T-cell (primary cell): ENCODE measurements around the gene PRX. TPM values are rescaled to one million over a fixed set of nuclear protein-coding genes. Genes with fewer than 3 reads are reported as not detected.
A peak's percentile ranks its signal among the peaks of the same experiment; 100 is the strongest.

ENCODE experiments used
- ATAC-seq, 4 experiments: fragments of 200-7000 bp in 3 of 4; fragments of 150-1000 bp in 1 of 4; cut with Tn5 transposase; replicated peaks in 1 of 4; 1 replicate in 3 of 4; 2 replicates in 1 of 4; pipeline ENCODE4 v1.10.0; 2021; ENCODE audit warnings: moderate library complexity in 3 of 4, mild to moderate bottlenecking in 2 of 4, moderate number of reproducible peaks in 1 of 4
- CTCF ChIA-PET, 2 donors: fragments of 300-600 bp; sonication (Branson Sonifier 250); formaldehyde crosslinking; loops; one replicate each; lab custom pipeline; 2022; ENCODE audit warnings: antibody characterized with exemption in 2 of 2; lab: Charles Lee
- POLR2A ChIA-PET, 2 donors: fragments of 300-600 bp; sonication (Branson Sonifier 250); formaldehyde crosslinking; loops; one replicate each; lab custom pipeline; 2022; ENCODE audit warnings: antibody characterized with exemption in 2 of 2; lab: Charles Lee
- DNase-seq, 35 experiments: peaks; one replicate each; pipeline versions ENCODE4 v3.0.0 to v3.0.0-alpha.2; 2013 to 2023
- H3K27ac ChIP-seq: one replicate; pipeline ENCODE4 v1.5.1; 2013; ENCODE audit warnings: low read length
- H3K27me3 ChIP-seq, 2 experiments: replicated peaks in 1 of 2; 1 replicate in 1 of 2; 2 replicates in 1 of 2; pipeline versions ENCODE4 v1.6.1 to v1.7.0; 2013; ENCODE audit warnings: low read length in 1 of 2, mixed read lengths in 1 of 2; ENCODE audit not compliant: control insufficient read depth in 2 of 2, insufficient read depth in 2 of 2; ENCODE audit errors: extremely low read depth in 1 of 2
- H3K36me3 ChIP-seq, 2 donors: 1 replicate in 1 of 2; 2 replicates in 1 of 2; pipeline versions ENCODE4 v1.6.1 to v1.7.0; 2013; ENCODE audit warnings: low read length in 1 of 2; ENCODE audit not compliant: control insufficient read depth in 2 of 2, insufficient read depth in 1 of 2; ENCODE audit errors: extremely low read depth in 1 of 2
- H3K4me1 ChIP-seq, 2 experiments: 1 replicate in 1 of 2; 2 replicates in 1 of 2; pipeline versions ENCODE4 v1.6.1 to v1.7.0; 2013; ENCODE audit warnings: low read length in 2 of 2, mixed read lengths in 1 of 2; ENCODE audit not compliant: insufficient read depth in 2 of 2, control insufficient read depth in 1 of 2; ENCODE audit errors: extremely low read depth in 1 of 2
- H3K4me3 ChIP-seq, 2 donors: 1 replicate in 1 of 2; 2 replicates in 1 of 2; pipeline versions ENCODE4 v1.5.1 to v1.7.0; 2013; ENCODE audit warnings: mild to moderate bottlenecking in 2 of 2, low read length in 1 of 2, moderate library complexity in 1 of 2; ENCODE audit not compliant: control insufficient read depth in 1 of 2; ENCODE audit errors: extremely low read depth in 1 of 2
- H3K9me3 ChIP-seq: 2 replicates; pipeline ENCODE4 v1.7.0; 2013
- H3K27ac Mint-ChIP-seq, 2 donors: one replicate each; pipeline ENCODE4 v1.8.0; 2020 to 2021; ENCODE audit warnings: mild to moderate bottlenecking in 2 of 2, mixed read lengths in 2 of 2
- H3K27me3 Mint-ChIP-seq, 2 donors: one replicate each; pipeline ENCODE4 v1.8.0; 2021 to 2022; ENCODE audit warnings: mixed read lengths in 2 of 2
- H3K36me3 Mint-ChIP-seq: one replicate; pipeline ENCODE4 v1.8.0; 2021; ENCODE audit warnings: mixed read lengths
- H3K4me1 Mint-ChIP-seq, 3 donors: one replicate each; pipeline ENCODE4 v1.8.0; 2020 to 2022; ENCODE audit warnings: mixed read lengths in 3 of 3, mild to moderate bottlenecking in 1 of 3
- H3K4me3 Mint-ChIP-seq, 3 donors: one replicate each; pipeline ENCODE4 v1.8.0; 2020 to 2022; ENCODE audit warnings: mild to moderate bottlenecking in 3 of 3, mixed read lengths in 3 of 3, moderate library complexity in 3 of 3
- H3K9me3 Mint-ChIP-seq, 3 donors: one replicate each; pipeline ENCODE4 v1.8.0; 2020 to 2022; ENCODE audit warnings: mixed read lengths in 3 of 3
- WGBS: methylation state at CpG from one replicate; pipeline ENCODE4 v1.1.5; 2013; ENCODE audit warnings: missing lambda C conversion rate; ENCODE audit not compliant: insufficient coverage; 5-methylcytosine and 5-hydroxymethylcytosine counted together
- total RNA-seq, 35 experiments: library from RNA in 6 of 35; stranded (reverse) in 6 of 35; fragments of 120-200 nt in 1 of 35; gene quantifications; one replicate each; pipeline versions ENCODE4 v1.2.1 to v1.2.4 and lab custom pipeline; 2013 to 2026

Gene PRX
- total RNA-seq, 5 donors from 2014 or later (not counting 1 experiment from before 2014, with no cell fraction given), result 2.0 to 4.4 (median 2.8) TPM

- ChIA-PET CTCF (interaction anchor here in 1 of 2 donors (0.6 kb wide), 1 partner anchor 22 kb away, joined by 4 read pairs; no protein-coding TSS in a partner anchor), POLR2A (no interaction called here)
- Histone ChIP-seq H3K9me3 (no peaks in the 10 kb centered on the region), H3K27me3 (no peaks in the 10 kb centered on the region), H3K4me1 (peaks cover 6 to 8% of the 10 kb centered on the region in 2 experiments), H3K27ac (no peak overlapping the region), H3K36me3 (peaks cover 9 to 37% of the 10 kb centered on the region in 2 donors), H3K4me3 (no peak overlapping the region)
- Mint-ChIP-seq H3K27ac (no peak overlapping the region), H3K9me3 (no peaks in the 10 kb centered on the region), H3K4me3 (no peak overlapping the region), H3K27me3 (no peaks in the 10 kb centered on the region), H3K36me3 (peaks cover 26% of the 10 kb centered on the region), H3K4me1 (peaks cover 13 to 18% (median 16%) of the 10 kb centered on the region in 3 donors)
- DNase-seq, result no peak
- no peak for ATAC-seq
- WGBS, result 94% methylated on average over 20 of the region's 27 CpGs
Measured at GRCh38 chr19:40366697-40367561, 46.2 kb downstream of the PRX start.

DNA sequence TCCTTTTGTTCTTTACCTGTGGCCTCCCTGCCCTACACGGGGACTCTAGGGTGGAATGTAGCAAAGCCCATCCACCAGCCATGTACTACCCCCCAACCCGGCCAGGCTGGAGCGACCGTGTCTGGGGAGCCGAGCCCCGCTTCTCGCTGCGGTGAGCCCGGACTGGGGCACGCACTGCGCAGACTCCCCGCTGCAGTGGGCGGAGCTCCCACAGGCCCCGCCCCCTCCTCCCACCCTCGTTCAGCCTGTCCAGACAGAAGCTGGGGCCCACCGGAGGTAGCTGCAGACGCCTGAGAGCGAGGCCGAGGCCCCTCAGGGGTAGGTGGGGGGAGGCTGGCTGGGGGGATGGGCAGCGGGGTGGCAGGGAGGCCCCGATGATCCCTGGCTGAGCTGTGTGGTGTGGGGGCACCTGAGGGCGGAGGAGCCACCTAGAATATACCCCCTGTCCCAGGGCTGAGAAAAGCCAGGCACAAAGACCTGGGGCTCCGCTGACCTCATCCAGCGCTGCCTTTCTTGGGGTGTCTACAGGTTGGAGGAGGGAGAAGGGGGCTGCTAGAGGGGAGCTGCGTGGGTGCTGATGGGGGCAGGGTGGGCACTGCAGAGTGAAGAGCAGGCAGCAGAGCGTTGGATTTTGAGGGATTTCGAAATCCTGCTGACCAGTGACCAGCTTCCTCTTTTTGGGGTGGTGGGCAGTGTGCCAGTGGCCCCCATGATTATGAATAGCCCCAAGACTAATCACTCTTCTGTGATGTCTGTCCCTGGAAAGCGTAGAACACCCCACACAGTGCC is 47.4 kb downstream of the PRX start:
- Histone ChIP-seq H3K4me1 (peaks cover 6 to 8% of the 10 kb centered on the region in 2 experiments), H3K36me3 (peaks cover 5 to 31% of the 10 kb centered on the region in 2 donors), H3K27me3 (no peaks in the 10 kb centered on the region), H3K9me3 (no peaks in the 10 kb centered on the region), H3K27ac (no peak overlapping the region), H3K4me3 (peak overlapping the region in 1 of 2 donors; percentile 45)
- WGBS, result 90% methylated on average over 3 of the region's 28 CpGs
- Mint-ChIP-seq H3K4me3 (peak overlapping the region in 1 of 3 donors; percentile 4), H3K9me3 (no peaks in the 10 kb centered on the region), H3K27ac (no peak overlapping the region), H3K27me3 (no peaks in the 10 kb centered on the region), H3K36me3 (peaks cover 27% of the 10 kb centered on the region), H3K4me1 (peaks cover 16 to 24% (median 16%) of the 10 kb centered on the region in 3 donors)
- CTCF ChIA-PET, result no interaction called here
- POLR2A ChIA-PET, result no interaction called here
- DNase-seq (peak in 21 of 35 experiments; percentile 4 to 47 (median 18)), ATAC-seq (peak in 3 of 4 experiments; percentile 26 to 61 (median 41))

DNA sequence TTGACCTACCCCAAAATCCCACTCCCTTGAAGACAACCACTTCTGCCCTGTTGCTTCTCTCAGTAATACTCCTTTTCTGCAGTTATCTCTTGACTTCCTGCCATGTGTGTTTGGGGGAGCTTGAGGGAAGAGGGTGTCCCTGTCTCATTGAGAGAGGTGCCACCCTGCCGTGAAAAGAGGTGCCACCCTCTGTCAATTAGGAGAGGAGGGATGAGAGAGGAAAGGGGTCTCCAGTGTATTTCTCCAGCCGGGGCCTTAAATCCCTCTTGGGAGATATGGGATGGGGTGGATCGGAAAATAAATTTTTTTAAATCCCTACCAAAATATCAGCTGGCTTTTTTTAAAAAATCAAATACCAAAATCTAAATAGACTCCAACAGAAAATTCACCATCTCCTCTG is 48.2 kb downstream of the PRX start:
- H3K27me3 Mint-ChIP-seq, result no peaks in the 10 kb centered on the region
- H3K36me3 Mint-ChIP-seq, result peaks cover 24% of the 10 kb centered on the region
- Histone ChIP-seq H3K36me3 (peaks cover 5 to 30% of the 10 kb centered on the region in 2 donors), H3K4me1 (peaks cover 6 to 10% of the 10 kb centered on the region in 2 experiments), H3K27me3 (no peaks in the 10 kb centered on the region), H3K27ac (no peak overlapping the region), H3K9me3 (no peaks in the 10 kb centered on the region), H3K4me3 (no peak overlapping the region)
- ATAC-seq, result no peak
- POLR2A ChIA-PET, result no interaction called here
- no CpG with 5 or more reads among the region's 3 CpGs for WGBS
- no peaks in the 10 kb centered on the region for H3K9me3 Mint-ChIP-seq
- no peak overlapping the region for H3K27ac Mint-ChIP-seq
- no peak for DNase-seq
- H3K4me3 Mint-ChIP-seq, result peak overlapping the region in 1 of 3 donors; percentile 4
- H3K4me1 Mint-ChIP-seq, result peaks cover 16 to 24% (median 19%) of the 10 kb centered on the region in 3 donors
- CTCF ChIA-PET, result no interaction called here

GRCh38 chr19:40363069-40363468 is 50.1 kb downstream of the PRX start:
- no peak overlapping the region for H3K4me3 ChIP-seq
- ATAC-seq (no peak), DNase-seq (no peak)
- Mint-ChIP-seq H3K4me3 (no peak overlapping the region), H3K27me3 (no peaks in the 10 kb centered on the region), H3K27ac (no peak overlapping the region), H3K4me1 (peaks cover 16 to 24% (median 22%) of the 10 kb centered on the region in 3 donors), H3K9me3 (no peaks in the 10 kb centered on the region), H3K36me3 (peaks cover 20% of the 10 kb centered on the region)
- H3K9me3 ChIP-seq, result no peaks in the 10 kb centered on the region
- ChIA-PET POLR2A (no interaction called here), CTCF (no interaction called here)
- peaks cover 6 to 10% of the 10 kb centered on the region in 2 experiments for H3K4me1 ChIP-seq
- WGBS, result 42% methylated on average over 2 of the region's 5 CpGs
- no peak overlapping the region for H3K27ac ChIP-seq
- H3K27me3 ChIP-seq, result no peaks in the 10 kb centered on the region
- peaks cover 11 to 20% of the 10 kb centered on the region in 2 donors for H3K36me3 ChIP-seq

- H3K4me3 ChIP-seq, result no peak overlapping the region
- H3K36me3 Mint-ChIP-seq, result peaks cover 27% of the 10 kb centered on the region
- no peak overlapping the region for H3K27ac ChIP-seq
- no peak overlapping the region for H3K4me3 Mint-ChIP-seq
- ATAC-seq (no peak), DNase-seq (no peak)
- H3K27me3 Mint-ChIP-seq, result no peaks in the 10 kb centered on the region
- peaks cover 17 to 25% (median 24%) of the 10 kb centered on the region in 3 donors for H3K4me1 Mint-ChIP-seq
- peaks cover 6 to 10% of the 10 kb centered on the region in 2 experiments for H3K4me1 ChIP-seq
- no peaks in the 10 kb centered on the region for H3K27me3 ChIP-seq
- ChIA-PET CTCF (no interaction called here), POLR2A (interaction anchor here in 1 of 2 donors (0.6 kb wide), 1 partner anchor 24 kb away, joined by 3 read pairs; no protein-coding TSS in a partner anchor)
- 71% methylated on average over 1 of the region's 3 CpGs for WGBS
- no peaks in the 10 kb centered on the region for H3K9me3 Mint-ChIP-seq
- no peak overlapping the region for H3K27ac Mint-ChIP-seq
- peaks cover 11 to 16% of the 10 kb centered on the region in 2 donors for H3K36me3 ChIP-seq
- no peaks in the 10 kb centered on the region for H3K9me3 ChIP-seq
Measured at GRCh38 chr19:40362160-40362559, 51.0 kb downstream of the PRX start.

- CTCF ChIA-PET, result no interaction called here
- no peak overlapping the region for H3K4me3 ChIP-seq
- no peak overlapping the region for H3K27ac ChIP-seq
- DNase-seq (no peak), ATAC-seq (no peak)
- H3K9me3 ChIP-seq, result no peaks in the 10 kb centered on the region
- peaks cover 25% of the 10 kb centered on the region for H3K36me3 Mint-ChIP-seq
- no peaks in the 10 kb centered on the region for H3K27me3 Mint-ChIP-seq
- no peak overlapping the region for H3K4me3 Mint-ChIP-seq
- no peaks in the 10 kb centered on the region for H3K27me3 ChIP-seq
- no peak overlapping the region for H3K27ac Mint-ChIP-seq
- peaks cover 6 to 12% of the 10 kb centered on the region in 2 experiments for H3K4me1 ChIP-seq
- peaks cover 27 to 33% (median 30%) of the 10 kb centered on the region in 3 donors for H3K4me1 Mint-ChIP-seq
- POLR2A ChIA-PET, result no interaction called here
- H3K9me3 Mint-ChIP-seq, result no peaks in the 10 kb centered on the region
- 99% methylated on average over 9 of the region's 12 CpGs for WGBS
- peaks cover 6 to 8% of the 10 kb centered on the region in 2 donors for H3K36me3 ChIP-seq
Measured at GRCh38 chr19:40360708-40361241, 52.4 kb downstream of the PRX start.
